Measurements from ENCODE around the gene SLC6A18.

Gene SLC6A18

DNA sequence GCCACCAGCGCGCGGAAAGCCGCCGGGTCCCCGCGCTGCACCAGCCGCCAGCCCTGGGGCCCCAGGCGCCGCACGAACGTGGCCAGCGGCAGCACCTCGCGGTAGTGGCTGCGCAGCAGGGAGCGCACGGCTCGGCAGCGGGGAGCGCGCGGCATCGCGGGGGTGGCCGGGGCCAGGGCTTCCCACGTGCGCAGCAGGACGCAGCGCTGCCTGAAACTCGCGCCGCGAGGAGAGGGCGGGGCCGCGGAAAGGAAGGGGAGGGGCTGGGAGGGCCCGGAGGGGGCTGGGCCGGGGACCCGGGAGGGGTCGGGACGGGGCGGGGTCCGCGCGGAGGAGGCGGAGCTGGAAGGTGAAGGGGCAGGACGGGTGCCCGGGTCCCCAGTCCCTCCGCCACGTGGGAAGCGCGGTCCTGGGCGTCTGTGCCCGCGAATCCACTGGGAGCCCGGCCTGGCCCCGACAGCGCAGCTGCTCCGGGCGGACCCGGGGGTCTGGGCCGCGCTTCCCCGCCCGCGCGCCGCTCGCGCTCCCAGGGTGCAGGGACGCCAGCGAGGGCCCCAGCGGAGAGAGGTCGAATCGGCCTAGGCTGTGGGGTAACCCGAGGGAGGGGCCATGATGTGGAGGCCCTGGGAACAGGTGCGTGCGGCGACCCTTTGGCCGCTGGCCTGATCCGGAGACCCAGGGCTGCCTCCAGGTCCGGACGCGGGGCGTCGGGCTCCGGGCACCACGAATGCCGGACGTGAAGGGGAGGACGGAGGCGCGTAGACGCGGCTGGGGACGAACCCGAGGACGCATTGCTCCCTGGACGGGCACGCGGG lies 69.9 kb downstream of the SLC6A18 start, which contains the start of gene TERT:
TSS of gene TERT (minus strand) at position 234 of the 815 bp plus-strand sequence. CDS start at position 155, 79 bp downstream.
- no peak for DNase-seq

DNA sequence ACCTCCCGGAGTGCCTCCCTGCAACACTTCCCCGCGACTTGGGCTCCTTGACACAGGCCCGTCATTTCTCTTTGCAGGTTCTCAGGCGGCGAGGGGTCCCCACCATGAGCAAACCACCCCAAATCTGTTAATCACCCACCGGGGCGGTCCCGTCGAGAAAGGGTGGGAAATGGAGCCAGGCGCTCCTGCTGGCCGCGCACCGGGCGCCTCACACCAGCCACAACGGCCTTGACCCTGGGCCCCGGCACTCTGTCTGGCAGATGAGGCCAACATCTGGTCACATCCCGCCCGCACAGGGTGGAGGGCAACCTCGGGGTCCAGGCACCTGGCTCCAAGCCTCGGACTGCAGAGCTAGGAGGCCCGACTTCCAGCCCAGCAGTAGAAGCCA lies 70.5 kb downstream of the SLC6A18 start:
- DNase-seq, result no peak

Measured in NCI-H526 treated with DMSO at 0.1 percent for 48 hours (cell line).